Thymus (tissue), 11 donors: ENCODE measurements around the gene SLC52A1. TPM values are rescaled to one million over a fixed set of nuclear protein-coding genes. Genes with fewer than 3 reads are reported as not detected.

Experiments
- DNase-seq, 9 donors: peaks; one replicate each; pipeline ENCODE4 v3.0.0-alpha.2; 2013; ENCODE audit warnings: low spot score in 9 of 9, low read depth in 6 of 9, missing footprints in 1 of 9
- H3K27ac ChIP-seq, 2 donors: one replicate each; pipeline ENCODE4 v1.5.1; 2013; ENCODE audit warnings: control low read depth in 1 of 2, low read depth in 1 of 2, low read length in 1 of 2, mild to moderate bottlenecking in 1 of 2, moderate library complexity in 1 of 2
- H3K27me3 ChIP-seq, 2 donors: one replicate each; pipeline ENCODE4 v1.5.1; 2013; ENCODE audit warnings: low read length in 1 of 2; ENCODE audit not compliant: control insufficient read depth in 2 of 2, insufficient read depth in 1 of 2
- H3K36me3 ChIP-seq, 2 donors: one replicate each; pipeline ENCODE4 v1.5.1; 2013; ENCODE audit warnings: low read length in 1 of 2, mild to moderate bottlenecking in 1 of 2, moderate library complexity in 1 of 2; ENCODE audit not compliant: control insufficient read depth in 2 of 2, insufficient read depth in 2 of 2
- H3K4me1 ChIP-seq, 2 donors: one replicate each; pipeline ENCODE4 v1.5.1; 2013; ENCODE audit warnings: low read length in 2 of 2; ENCODE audit not compliant: control insufficient read depth in 2 of 2, insufficient read depth in 2 of 2
- H3K4me3 ChIP-seq, 2 donors: one replicate each; pipeline ENCODE4 v1.5.1; 2013; ENCODE audit warnings: low read length in 2 of 2, control low read depth in 1 of 2, mild to moderate bottlenecking in 1 of 2
- H3K9me3 ChIP-seq, 2 donors: one replicate each; pipeline ENCODE4 v1.5.1; 2013; ENCODE audit warnings: low read length in 1 of 2, mild to moderate bottlenecking in 1 of 2; ENCODE audit not compliant: control insufficient read depth in 2 of 2, insufficient read depth in 1 of 2
- WGBS: extraction: QIAGEN DNeasy Blood & Tissue Kit; methylation state at CpG from one replicate; pipeline ENCODE4 v1.1.7; 2013; 5-methylcytosine and 5-hydroxymethylcytosine counted together
- polyA plus RNA-seq: library from polyadenylated mRNA; stranded (reverse); fragments of 200-250 nt; gene quantifications from one replicate; pipeline ENCODE4 v1.2.3, GENCODE V29; 2013
- total RNA-seq: library from RNA; stranded (reverse); fragments of 120-200 nt; gene quantifications from one replicate; pipeline ENCODE4 v1.2.4, GENCODE V29; 2013
- donor health status: healthy.

SLC52A1 gene
- total and polyA plus RNA-seq, 2 donors: 0.80 to 0.96 TPM

DNA sequence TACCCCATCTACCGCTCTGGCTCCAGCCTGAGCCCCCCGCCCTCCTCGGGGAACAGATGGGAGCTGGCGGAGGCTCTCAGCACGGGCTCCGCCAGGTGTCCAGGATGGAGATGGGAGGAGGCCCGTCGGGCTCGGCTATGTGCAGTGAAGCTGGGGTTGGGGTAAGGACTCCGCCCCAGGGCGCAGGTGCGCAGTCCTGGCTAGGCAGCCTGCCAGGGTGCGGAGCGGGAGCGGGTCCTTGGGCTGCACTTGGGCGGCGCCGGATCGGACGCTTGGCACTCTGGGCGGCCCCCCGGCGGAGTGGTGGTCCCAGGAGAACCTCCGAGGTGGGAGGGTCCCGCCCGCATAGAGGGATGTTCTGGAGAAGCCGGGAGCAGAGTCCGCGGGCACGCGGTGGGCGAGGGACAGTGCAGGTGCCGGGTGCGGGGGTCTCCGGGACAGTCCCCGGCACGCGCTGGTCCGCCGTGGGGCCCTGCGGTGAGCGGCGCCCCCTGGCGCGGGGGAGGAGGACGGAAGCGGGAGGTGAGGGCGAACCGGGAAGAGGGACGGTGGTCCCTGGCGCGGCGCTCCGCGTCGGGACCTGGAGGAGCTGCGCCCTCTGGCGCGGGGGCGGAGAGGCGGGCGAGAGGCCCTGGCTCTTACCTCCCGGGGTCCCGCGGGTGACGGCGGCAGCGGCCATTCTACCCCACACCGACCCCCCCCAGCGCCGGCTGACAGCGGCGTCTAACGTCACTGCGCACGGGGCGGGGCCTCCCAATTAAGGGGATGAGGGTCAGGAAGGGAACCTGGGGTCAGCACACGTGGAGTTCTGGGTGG, 48.1 kb downstream of the SLC52A1 start, which contains the start of gene CAMTA2:
CAMTA2 (minus strand) TSS at position 725 of the 816 bp plus-strand sequence. CDS start 1,453 bp downstream, outside the sequence.
- WGBS: 1% methylated on average over 78 of the region's 78 CpGs
- peak in 8 of 9 donors; percentile 64 to 90 (median 80) for DNase-seq
- H3K4me1 ChIP-seq: peaks cover 15 to 29% of the 10 kb centered on the region in 2 donors
- H3K27ac ChIP-seq: peak within 1 kb of the TSS; percentile 84 to 91
- peaks cover 0 to 5% of the 10 kb centered on the region in 2 donors for H3K9me3 ChIP-seq
- no peaks in the 10 kb centered on the region for H3K27me3 ChIP-seq
- H3K36me3 ChIP-seq: peaks cover 8 to 13% of the 10 kb centered on the region in 2 donors
- H3K4me3 ChIP-seq: peak within 1 kb of the TSS; percentile 87 to 91

DNA sequence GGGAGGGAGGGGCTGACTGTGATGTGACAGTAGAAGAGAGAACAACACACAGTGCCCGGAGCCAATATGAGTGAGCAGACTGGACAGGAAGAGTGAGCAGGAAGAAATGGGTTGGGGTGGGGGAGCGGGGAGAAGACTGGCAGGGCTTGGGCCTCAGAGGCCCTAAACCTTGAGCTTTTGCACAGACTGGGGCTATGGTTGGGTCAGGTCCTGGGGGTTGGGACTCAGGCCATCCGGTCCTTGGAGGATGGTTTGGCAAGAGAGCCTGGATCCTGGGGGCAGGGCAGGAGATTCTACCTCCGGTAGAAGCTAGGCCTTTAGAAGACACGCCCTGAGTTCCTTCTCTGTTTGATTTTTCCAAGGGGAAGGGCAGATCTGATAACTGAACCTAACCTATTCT, 48.8 kb downstream of the SLC52A1 start:
- H3K9me3 ChIP-seq: peaks cover 0 to 5% of the 10 kb centered on the region in 2 donors
- peaks cover 13 to 15% of the 10 kb centered on the region in 2 donors for H3K36me3 ChIP-seq
- peak in 1 of 9 donors; percentile 33 for DNase-seq
- peak overlapping the region; percentile 87 to 91 for H3K4me3 ChIP-seq
- no peaks in the 10 kb centered on the region for H3K27me3 ChIP-seq
- H3K4me1 ChIP-seq: peaks cover 15 to 29% of the 10 kb centered on the region in 2 donors
- 88% methylated on average over 5 of the region's 5 CpGs for WGBS
- peak overlapping the region; percentile 43 to 84 for H3K27ac ChIP-seq

Other genes with a start within 250 kb of the SLC52A1 start
- gene VMO1, start 249.1 kb downstream of the SLC52A1 start, total RNA-seq: 2.7 TPM
- 30.6 TPM for gene VMO1, start 249.1 kb downstream of the SLC52A1 start, polyA plus RNA-seq
- gene GLTPD2, start 246.5 kb downstream of the SLC52A1 start, total RNA-seq: 0.14 TPM
- gene GLTPD2, start 246.5 kb downstream of the SLC52A1 start, polyA plus RNA-seq: 0.16 TPM
- 183 TPM for gene PSMB6, start 239.3 kb downstream of the SLC52A1 start, total RNA-seq
- gene PSMB6, start 239.3 kb downstream of the SLC52A1 start, polyA plus RNA-seq: 122 TPM
- gene PLD2, start 228.3 kb downstream of the SLC52A1 start, total RNA-seq: 14.5 TPM
- 30.7 TPM for gene PLD2, start 228.3 kb downstream of the SLC52A1 start, polyA plus RNA-seq
- 10.2 TPM for gene MINK1, start 202.1 kb downstream of the SLC52A1 start, total RNA-seq
- 83.8 TPM for gene MINK1, start 202.1 kb downstream of the SLC52A1 start, polyA plus RNA-seq
- 0.57 TPM for gene C17orf107, start 135.9 kb downstream of the SLC52A1 start, total RNA-seq
- gene C17orf107, start 135.9 kb downstream of the SLC52A1 start, polyA plus RNA-seq: 1.2 TPM
- 0.24 TPM for gene CHRNE, start 132.3 kb downstream of the SLC52A1 start, total RNA-seq
- 1.9 TPM for gene CHRNE, start 132.3 kb downstream of the SLC52A1 start, polyA plus RNA-seq
- gene GP1BA, start 103.1 kb downstream of the SLC52A1 start, total RNA-seq: 0.14 TPM
- 0.09 TPM for gene GP1BA, start 103.1 kb downstream of the SLC52A1 start, polyA plus RNA-seq
- 46.7 TPM for gene SLC25A11, start 95.4 kb downstream of the SLC52A1 start, total RNA-seq
- 30.9 TPM for gene SLC25A11, start 95.4 kb downstream of the SLC52A1 start, polyA plus RNA-seq
- gene RNF167, start 95.2 kb downstream of the SLC52A1 start, total RNA-seq: 73.0 TPM
- gene RNF167, start 95.2 kb downstream of the SLC52A1 start, polyA plus RNA-seq: 189 TPM
- 635 TPM for gene PFN1, start 86.9 kb downstream of the SLC52A1 start, total RNA-seq
- 727 TPM for gene PFN1, start 86.9 kb downstream of the SLC52A1 start, polyA plus RNA-seq
- 12.4 TPM for gene ENO3, start 84.3 kb downstream of the SLC52A1 start, total RNA-seq
- 25.7 TPM for gene ENO3, start 84.3 kb downstream of the SLC52A1 start, polyA plus RNA-seq
- gene SPAG7, start 67.6 kb downstream of the SLC52A1 start, total RNA-seq: 60.9 TPM
- 98.8 TPM for gene SPAG7, start 67.6 kb downstream of the SLC52A1 start, polyA plus RNA-seq
- gene CAMTA2, start 47.8 kb downstream of the SLC52A1 start, total RNA-seq: 2.8 TPM
- 51.5 TPM for gene CAMTA2, start 47.8 kb downstream of the SLC52A1 start, polyA plus RNA-seq
- 0.24 TPM for gene INCA1, start 37.9 kb downstream of the SLC52A1 start, total RNA-seq
- gene INCA1, start 37.9 kb downstream of the SLC52A1 start, polyA plus RNA-seq: 1.5 TPM
- 10.8 TPM for gene KIF1C, start 37.5 kb downstream of the SLC52A1 start, total RNA-seq
- 15.4 TPM for gene KIF1C, start 37.5 kb downstream of the SLC52A1 start, polyA plus RNA-seq
- gene ZFP3, start 43.0 kb upstream of the SLC52A1 start, total RNA-seq: 3.3 TPM
- gene ZFP3, start 43.0 kb upstream of the SLC52A1 start, polyA plus RNA-seq: 4.6 TPM
- gene ZNF232, start 76.5 kb upstream of the SLC52A1 start, total RNA-seq: 9.5 TPM
- 9.9 TPM for gene ZNF232, start 76.5 kb upstream of the SLC52A1 start, polyA plus RNA-seq
- 0.14 TPM for gene USP6, start 80.6 kb upstream of the SLC52A1 start, total RNA-seq
- gene USP6, start 80.6 kb upstream of the SLC52A1 start, polyA plus RNA-seq: 0.30 TPM
- 12.2 TPM for gene ZNF594, start 156.4 kb upstream of the SLC52A1 start, total RNA-seq
- gene ZNF594, start 156.4 kb upstream of the SLC52A1 start, polyA plus RNA-seq: 5.0 TPM
- gene SCIMP, start 199.4 kb upstream of the SLC52A1 start, total RNA-seq: 0.80 TPM
- 5.1 TPM for gene SCIMP, start 199.4 kb upstream of the SLC52A1 start, polyA plus RNA-seq
- gene RABEP1, start 246.9 kb upstream of the SLC52A1 start, total RNA-seq: 45.4 TPM
- gene RABEP1, start 246.9 kb upstream of the SLC52A1 start, polyA plus RNA-seq: 31.3 TPM